Smooth muscle cell (in vitro differentiated cells): ENCODE measurements around the gene PTPRK. TPM values are rescaled to one million over a fixed set of nuclear protein-coding genes. Genes with fewer than 3 reads are reported as not detected.

Experiments used
- DNase-seq: peaks from one replicate; lab custom pipeline; 2025; ENCODE audit not compliant: unreplicated experiment; lab: John Stamatoyannopoulos, UW
- H2AFZ ChIP-seq: fragments of 200-600 bp; sonication (generic); 2 replicates; pipeline ENCODE4 v1.6.0; 2016; ENCODE audit warnings: antibody characterized with exemption, low read depth, mild to moderate bottlenecking
- H3F3A ChIP-seq: fragments of 200-600 bp; sonication (generic); 2 replicates; pipeline ENCODE4 v1.6.0; 2017; ENCODE audit warnings: antibody characterized with exemption, low read depth
- H3K27ac ChIP-seq: fragments of 200-600 bp; sonication (generic); 2 replicates; pipeline ENCODE4 v1.5.1; 2016; ENCODE audit warnings: low read depth, mild to moderate bottlenecking
- H3K27me3 ChIP-seq: fragments of 200-600 bp; sonication (generic); 2 replicates; pipeline ENCODE4 v1.6.1; 2016; ENCODE audit warnings: low read depth, mild to moderate bottlenecking
- H3K36me3 ChIP-seq: fragments of 200-600 bp; sonication (generic); 2 replicates; pipeline ENCODE4 v1.5.1; 2016; ENCODE audit warnings: low read depth
- H3K4me1 ChIP-seq: fragments of 200-600 bp; sonication (generic); 2 replicates; pipeline ENCODE4 v1.5.1; 2016; ENCODE audit warnings: low read depth
- H3K4me2 ChIP-seq: fragments of 200-600 bp; sonication (generic); 2 replicates; pipeline ENCODE4 v1.6.0; 2016; ENCODE audit warnings: mild to moderate bottlenecking
- H3K4me3 ChIP-seq: fragments of 200-600 bp; sonication (generic); 2 replicates; pipeline ENCODE4 v1.5.1; 2016; ENCODE audit warnings: mild to moderate bottlenecking
- H3K79me2 ChIP-seq: fragments of 200-600 bp; sonication (generic); 2 replicates; pipeline ENCODE4 v1.6.0; 2016; ENCODE audit warnings: low read depth, mild to moderate bottlenecking
- H3K9ac ChIP-seq: fragments of 200-600 bp; sonication (generic); 2 replicates; pipeline ENCODE4 v1.6.0; 2016; ENCODE audit warnings: low read depth
- H3K9me3 ChIP-seq: fragments of 200-600 bp; sonication (generic); replicated peaks from 2 replicates; pipeline ENCODE4 v1.5.1; 2016; ENCODE audit warnings: low read depth
- H4K20me1 ChIP-seq: fragments of 200-600 bp; sonication (generic); 2 replicates; pipeline ENCODE4 v1.6.0; 2016; ENCODE audit warnings: low read depth
- CTCF ChIP-seq: fragments of 200-600 bp; sonication (generic); IDR thresholded peaks from 2 replicates; pipeline ENCODE4 v1.5.1; 2017; ENCODE audit warnings: borderline replicate concordance, mild to moderate bottlenecking, antibody characterized with exemption; ENCODE audit not compliant: insufficient read depth, poor library complexity, severe bottlenecking
- WGBS: methylation state at CpG from one replicate; pipeline ENCODE4 v1.1.7; 2016; ENCODE audit warnings: low lambda C conversion rate; 5-methylcytosine and 5-hydroxymethylcytosine counted together
- polyA plus RNA-seq: library from polyadenylated mRNA; unstranded; fragments of >200 nt; fragmentation: Nextera tagmentation; extraction: Ambion mirVana; gene quantifications from 2 replicates; pipeline ENCODE4 v1.2.1, GENCODE V29; 2016
- total RNA-seq: library from RNA; depleted of rRNA; stranded (reverse); fragments of >200 nt; gene quantifications from 2 replicates; pipeline ENCODE4 v1.2.3, GENCODE V29; 2014

Gene PTPRK
- total and polyA plus RNA-seq, 2 experiments from 2014 or later: 21.7 to 50.4 TPM

GRCh38 chr6:128111096-128111495 is 409.3 kb downstream of the PTPRK start:
- peaks cover 29% of the 10 kb centered on the region for H4K20me1 ChIP-seq
- H3K36me3 ChIP-seq: no peaks in the 10 kb centered on the region
- H3K4me1 ChIP-seq: no peaks in the 10 kb centered on the region
- no peaks in the 10 kb centered on the region for H3F3A ChIP-seq
- no peak overlapping the region for H3K4me3 ChIP-seq
- H3K4me2 ChIP-seq: no peak overlapping the region
- H3K9ac ChIP-seq: no peak overlapping the region
- no peak for TF ChIP-seq CTCF
- WGBS: 97% methylated on average over 2 of the region's 2 CpGs
- H3K79me2 ChIP-seq: no peaks in the 10 kb centered on the region
- no peak overlapping the region for H3K27ac ChIP-seq
- no peaks in the 10 kb centered on the region for H3K9me3 ChIP-seq
- H2AFZ ChIP-seq: no peak overlapping the region
- H3K27me3 ChIP-seq: no peaks in the 10 kb centered on the region
- DNase-seq: no peak

GRCh38 chr6:128107682-128108081 is 412.7 kb downstream of the PTPRK start:
- Histone ChIP-seq H3K27ac (no peak overlapping the region), H3K36me3 (no peaks in the 10 kb centered on the region), H4K20me1 (peaks cover 12% of the 10 kb centered on the region), H3F3A (no peaks in the 10 kb centered on the region), H3K4me3 (no peak overlapping the region), H2AFZ (no peak overlapping the region), H3K9ac (no peak overlapping the region), H3K4me2 (no peak overlapping the region), H3K79me2 (no peaks in the 10 kb centered on the region), H3K27me3 (no peaks in the 10 kb centered on the region), H3K9me3 (no peaks in the 10 kb centered on the region), H3K4me1 (no peaks in the 10 kb centered on the region)
- WGBS: 94% methylated on average over 1 of the region's 1 CpG
- TF ChIP-seq CTCF: no peak
- DNase-seq: no peak

- no peak for TF ChIP-seq CTCF
- no peaks in the 10 kb centered on the region for H3K36me3 ChIP-seq
- no peak overlapping the region for H3K4me3 ChIP-seq
- H4K20me1 ChIP-seq: peaks cover 15% of the 10 kb centered on the region
- no peak overlapping the region for H2AFZ ChIP-seq
- no peaks in the 10 kb centered on the region for H3K27me3 ChIP-seq
- DNase-seq: no peak
- no peaks in the 10 kb centered on the region for H3F3A ChIP-seq
- no peak overlapping the region for H3K9ac ChIP-seq
- H3K4me2 ChIP-seq: no peak overlapping the region
- H3K27ac ChIP-seq: no peak overlapping the region
- H3K79me2 ChIP-seq: no peaks in the 10 kb centered on the region
- 93% methylated on average over 1 of the region's 1 CpG for WGBS
- no peaks in the 10 kb centered on the region for H3K9me3 ChIP-seq
- no peaks in the 10 kb centered on the region for H3K4me1 ChIP-seq
These were observed 420.7 kb downstream of the PTPRK start for GRCh38 chr6:128099571-128100197.

- no peak for TF ChIP-seq CTCF
- no peak for DNase-seq
- no peaks in the 10 kb centered on the region for H3K36me3 ChIP-seq
- H3K79me2 ChIP-seq: no peaks in the 10 kb centered on the region
- H3F3A ChIP-seq: no peaks in the 10 kb centered on the region
- no peaks in the 10 kb centered on the region for H3K4me1 ChIP-seq
- H3K27me3 ChIP-seq: no peaks in the 10 kb centered on the region
- H3K4me3 ChIP-seq: no peak overlapping the region
- H2AFZ ChIP-seq: no peak overlapping the region
- peaks cover 15% of the 10 kb centered on the region for H4K20me1 ChIP-seq
- WGBS: 100% methylated on average over 2 of the region's 2 CpGs
- no peak overlapping the region for H3K27ac ChIP-seq
- H3K9ac ChIP-seq: no peak overlapping the region
- H3K9me3 ChIP-seq: no peaks in the 10 kb centered on the region
- no peak overlapping the region for H3K4me2 ChIP-seq
These were observed 422.3 kb downstream of the PTPRK start for GRCh38 chr6:128098000-128098581.
